Activated CD4-positive, alpha-beta T cell treated with anti-CD3 and anti-CD28 coated beads for 36 hours (primary cell): Measurements from ENCODE around the gene TXNRD2. TPM values are rescaled to one million over a fixed set of nuclear protein-coding genes. Genes with fewer than 3 reads are reported as not detected.
A peak's percentile ranks its signal among the peaks of the same experiment; 100 is the strongest.

Experiments
- ATAC-seq: fragments of 200-7000 bp; cut with Tn5 transposase; one replicate; pipeline ENCODE4 v1.10.0; 2021; ENCODE audit warnings: mild to moderate bottlenecking, moderate library complexity
- CTCF ChIA-PET: fragments of 350-600 bp; sonication (Branson Sonifier 250); formaldehyde crosslinking; loops from one replicate; lab custom pipeline; 2021; ENCODE audit warnings: antibody characterized with exemption; lab: Charles Lee
- POLR2A ChIA-PET: fragments of 350-600 bp; sonication (Branson Sonifier 250); formaldehyde crosslinking; loops from one replicate; lab custom pipeline; 2021; ENCODE audit warnings: antibody characterized with exemption, inconsistent platforms; lab: Charles Lee
- DNase-seq: peaks from one replicate; pipeline ENCODE4 v3.0.0-alpha.2; 2020
- H3K27ac Mint-ChIP-seq: one replicate; pipeline ENCODE4 v1.8.0; 2021; ENCODE audit warnings: mixed read lengths
- H3K27me3 Mint-ChIP-seq: one replicate; pipeline ENCODE4 v1.8.0; 2021; ENCODE audit warnings: mixed read lengths
- H3K36me3 Mint-ChIP-seq: one replicate; pipeline ENCODE4 v1.8.0; 2021; ENCODE audit warnings: low read depth, mixed read lengths
- H3K4me1 Mint-ChIP-seq: one replicate; pipeline ENCODE4 v1.8.0; 2021; ENCODE audit warnings: mixed read lengths
- H3K4me3 Mint-ChIP-seq: one replicate; pipeline ENCODE4 v1.8.0; 2021; ENCODE audit warnings: mild to moderate bottlenecking, moderate library complexity, mixed read lengths
- H3K9me3 Mint-ChIP-seq: one replicate; pipeline ENCODE4 v1.8.0; 2021; ENCODE audit warnings: low read depth, mixed read lengths
- intact Hi-C, 2 experiments: fragments of 100-400 bp; cut with DNase I in 1 of 2; cut with micrococcal nuclease in 1 of 2; formaldehyde crosslinking; loops; one replicate each; pipeline versions ENCODE4 v1.14.2 to v1.15.1; 2022 to 2024; cut with DNase I, micrococcal nuclease
- total RNA-seq, 2 experiments: library from RNA; stranded (reverse); gene quantifications; one replicate each; pipeline ENCODE4 v1.2.3, GENCODE V29; 2021

The TXNRD2 gene
- total RNA-seq, 2 experiments from 2014 or later: 24.1 to 25.3 TPM

DNA sequence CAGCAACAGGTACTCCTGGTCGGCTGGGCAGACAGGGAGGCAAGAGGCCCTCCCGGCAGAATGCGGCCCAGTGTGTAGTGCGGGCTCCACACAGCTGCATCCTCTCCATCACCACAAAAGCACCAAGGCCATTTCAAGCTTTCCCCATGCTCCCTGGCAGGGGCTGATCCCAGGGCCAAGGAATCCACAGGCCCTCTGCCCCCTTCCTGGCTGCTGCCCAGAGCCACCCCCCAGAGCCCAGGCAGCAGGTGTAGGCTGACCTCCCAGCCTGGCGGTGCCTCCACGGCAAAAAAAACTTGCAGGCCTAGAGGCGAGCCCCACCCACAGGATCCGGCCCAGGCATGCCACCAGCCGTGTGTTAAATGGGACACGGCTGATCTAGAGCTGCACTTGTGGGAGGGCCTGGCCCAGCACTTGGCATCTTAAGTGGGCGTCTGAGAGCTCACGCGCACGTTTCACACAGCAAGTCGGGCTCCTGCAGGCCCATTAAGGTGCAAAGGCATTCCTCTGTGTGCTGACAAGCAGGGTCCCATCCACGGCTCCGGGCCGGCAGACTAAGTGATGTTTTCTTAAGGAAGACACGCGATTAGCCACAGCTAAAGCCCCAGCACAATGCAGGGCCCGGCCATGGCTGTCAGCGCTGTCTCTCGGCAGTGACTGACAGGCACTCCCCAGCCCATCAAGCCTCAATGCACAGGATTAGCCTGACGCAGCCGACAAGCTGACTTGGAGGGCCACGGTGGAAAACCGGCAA lies 67.1 kb downstream of the TXNRD2 start:
- intact Hi-C loops: loop anchor here in 1 of 2 experiments (1.0 kb wide), 1 partner anchor 17 kb away; no protein-coding TSS in a partner anchor
- Mint-ChIP-seq H3K36me3 (no peaks in the 10 kb centered on the region), H3K9me3 (no peaks in the 10 kb centered on the region), H3K4me1 (peaks cover 10% of the 10 kb centered on the region), H3K27ac (no peak overlapping the region), H3K4me3 (no peak overlapping the region), H3K27me3 (no peaks in the 10 kb centered on the region)
- POLR2A ChIA-PET: no interaction called here
- DNase-seq: peak; percentile 61
- ATAC-seq: peak; percentile 78
- CTCF ChIA-PET: no interaction called here

DNA sequence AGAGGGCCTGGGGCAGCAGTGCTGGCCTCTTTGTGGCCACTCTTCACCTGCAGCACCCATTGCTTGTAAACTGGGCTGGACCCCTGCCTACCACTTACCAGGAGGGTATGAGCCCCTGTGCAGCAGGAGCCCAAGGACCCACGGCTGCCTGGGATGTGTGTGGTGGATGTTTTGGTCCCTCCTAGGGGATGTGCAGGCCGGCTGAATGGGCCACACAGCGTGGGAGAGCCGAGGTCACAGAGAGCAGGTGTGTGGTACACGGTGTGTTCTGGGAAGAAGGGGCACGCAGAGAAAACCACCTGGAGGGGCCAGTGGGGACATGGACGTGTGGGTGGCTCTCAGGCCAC lies 67.7 kb downstream of the TXNRD2 start:
- DNase-seq: peak; percentile 18
- H3K27me3 Mint-ChIP-seq: no peaks in the 10 kb centered on the region
- no peaks in the 10 kb centered on the region for H3K36me3 Mint-ChIP-seq
- ChIA-PET POLR2A (no interaction called here), CTCF (no interaction called here)
- H3K4me1 Mint-ChIP-seq: peaks cover 10% of the 10 kb centered on the region
- intact Hi-C loops: loop anchor here in 1 of 2 experiments (1.0 kb wide), 1 partner anchor 17 kb away; no protein-coding TSS in a partner anchor
- ATAC-seq: no peak
- H3K4me3 Mint-ChIP-seq: no peak overlapping the region
- H3K9me3 Mint-ChIP-seq: no peaks in the 10 kb centered on the region
- H3K27ac Mint-ChIP-seq: peak overlapping the region; percentile 29

DNA sequence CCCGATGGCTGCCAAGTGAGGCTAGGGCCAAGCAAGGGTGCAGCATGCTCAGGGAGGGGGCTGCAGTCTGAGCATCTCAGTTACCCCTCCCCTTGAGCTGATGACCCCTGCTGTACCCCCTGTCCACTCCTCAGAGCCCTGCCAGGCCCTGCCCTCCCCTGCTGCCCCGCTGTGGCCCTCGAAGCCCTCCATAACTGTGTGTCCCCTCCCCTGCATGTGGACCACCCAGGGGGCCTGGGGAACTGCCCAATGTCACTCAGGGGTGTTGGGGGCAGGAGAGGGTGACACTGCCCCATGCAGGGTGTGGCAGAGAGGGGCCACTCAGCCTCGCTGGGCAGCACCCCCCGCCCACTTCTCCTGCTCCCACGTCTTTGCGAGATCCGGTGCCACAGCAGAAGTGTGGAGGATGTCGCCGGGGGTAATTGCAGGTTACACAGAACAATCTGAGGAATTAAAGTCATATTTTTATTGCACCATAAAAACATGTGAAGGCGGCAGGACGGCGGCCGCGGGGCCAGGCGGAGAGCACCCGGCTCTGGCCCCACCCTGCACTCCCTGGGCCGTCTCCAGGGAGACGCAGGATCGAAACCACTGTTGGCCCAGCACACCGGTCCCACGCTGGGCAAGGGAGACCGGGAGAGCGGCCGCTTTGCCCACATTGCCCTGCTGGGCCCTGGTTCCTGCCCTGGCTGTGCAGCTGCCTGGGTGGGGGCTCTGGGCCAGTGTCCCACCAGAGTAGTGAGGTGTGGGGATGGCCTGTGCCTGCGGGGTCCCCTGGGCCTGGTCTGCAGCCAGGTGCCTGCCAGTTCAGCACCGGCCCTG lies 68.3 kb downstream of the TXNRD2 start:
- intact Hi-C loops: no loop called here
- ChIA-PET POLR2A (no interaction called here), CTCF (no interaction called here)
- no peaks in the 10 kb centered on the region for H3K27me3 Mint-ChIP-seq
- DNase-seq (peak; percentile 2), ATAC-seq (no peak)
- H3K4me1 Mint-ChIP-seq: peaks cover 10% of the 10 kb centered on the region
- H3K9me3 Mint-ChIP-seq: no peaks in the 10 kb centered on the region
- H3K36me3 Mint-ChIP-seq: no peaks in the 10 kb centered on the region
- no peak overlapping the region for H3K4me3 Mint-ChIP-seq
- H3K27ac Mint-ChIP-seq: no peak overlapping the region

DNA sequence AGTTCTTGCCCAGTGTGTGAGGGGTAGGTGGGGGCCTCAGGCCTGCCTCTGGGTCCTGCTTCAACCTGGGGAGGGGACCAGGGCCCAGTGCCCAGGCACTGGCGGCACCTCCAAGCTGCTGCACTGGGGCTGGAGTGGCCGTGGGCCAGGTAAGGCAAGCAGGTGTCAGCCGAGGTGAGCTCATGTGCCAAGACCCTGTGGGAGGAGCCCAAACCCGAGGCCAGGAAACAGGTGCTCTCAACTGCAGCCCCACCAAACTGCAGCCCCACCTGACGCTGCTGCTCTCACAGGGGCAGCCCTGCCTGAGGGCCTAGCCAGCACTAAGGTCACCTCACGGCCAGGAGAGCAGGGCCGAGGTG lies 68.9 kb downstream of the TXNRD2 start:
- intact Hi-C loops: no loop called here
- no peaks in the 10 kb centered on the region for H3K36me3 Mint-ChIP-seq
- ChIA-PET CTCF (no interaction called here), POLR2A (no interaction called here)
- peaks cover 10% of the 10 kb centered on the region for H3K4me1 Mint-ChIP-seq
- no peaks in the 10 kb centered on the region for H3K9me3 Mint-ChIP-seq
- no peak overlapping the region for H3K27ac Mint-ChIP-seq
- DNase-seq (peak; percentile 2), ATAC-seq (no peak)
- H3K4me3 Mint-ChIP-seq: no peak overlapping the region
- no peaks in the 10 kb centered on the region for H3K27me3 Mint-ChIP-seq

DNA sequence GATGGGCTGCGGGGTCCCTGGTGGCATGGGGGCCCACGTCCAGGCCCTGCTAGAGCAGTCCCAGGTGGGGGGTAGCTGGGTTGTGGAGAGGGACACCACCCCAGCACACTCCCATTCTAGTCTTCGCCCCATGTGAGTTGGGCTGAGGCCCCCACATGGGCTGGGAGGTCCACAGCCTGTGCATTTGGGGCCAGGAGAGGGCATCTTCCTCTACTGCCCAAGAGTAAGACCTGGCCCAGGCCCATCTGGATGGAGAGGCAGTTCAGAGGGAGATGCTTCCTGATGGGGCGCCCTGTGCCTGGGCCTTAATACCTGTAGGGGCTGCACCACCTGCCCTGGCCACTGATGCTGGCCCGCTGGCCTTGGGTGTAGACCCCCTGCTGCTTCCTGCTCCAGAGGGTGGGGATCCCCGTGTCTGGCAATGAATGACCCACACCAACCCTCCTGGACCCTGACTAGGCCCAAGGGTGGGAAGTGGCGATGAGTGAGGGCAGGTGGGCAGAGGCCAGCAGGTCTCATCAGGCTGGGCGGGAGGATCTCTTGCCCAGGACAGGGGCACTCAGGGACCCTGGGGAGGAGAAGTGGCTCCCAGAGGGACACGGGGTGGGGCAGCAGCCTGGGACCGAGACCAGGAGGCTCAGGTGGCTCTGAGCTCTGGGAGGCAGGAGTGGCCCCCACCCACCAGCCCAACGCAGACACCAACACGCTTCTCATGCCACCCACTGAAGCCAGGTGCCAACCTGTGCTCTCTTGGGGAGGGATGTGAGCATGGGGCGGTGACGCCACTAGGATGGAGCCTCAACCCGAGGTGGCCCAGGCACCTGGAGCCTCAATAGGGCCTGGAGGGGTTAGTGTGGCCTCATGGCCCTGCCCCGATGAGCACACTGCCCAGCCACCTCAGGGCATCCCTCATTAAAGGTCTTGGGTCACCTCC lies 69.5 kb downstream of the TXNRD2 start:
- H3K4me1 Mint-ChIP-seq: peaks cover 10% of the 10 kb centered on the region
- intact Hi-C loops: no loop called here
- no peak overlapping the region for H3K27ac Mint-ChIP-seq
- H3K9me3 Mint-ChIP-seq: no peaks in the 10 kb centered on the region
- no peaks in the 10 kb centered on the region for H3K36me3 Mint-ChIP-seq
- ChIA-PET CTCF (no interaction called here), POLR2A (no interaction called here)
- DNase-seq (peak; percentile 2), ATAC-seq (no peak)
- H3K27me3 Mint-ChIP-seq: no peaks in the 10 kb centered on the region
- no peak overlapping the region for H3K4me3 Mint-ChIP-seq

DNA sequence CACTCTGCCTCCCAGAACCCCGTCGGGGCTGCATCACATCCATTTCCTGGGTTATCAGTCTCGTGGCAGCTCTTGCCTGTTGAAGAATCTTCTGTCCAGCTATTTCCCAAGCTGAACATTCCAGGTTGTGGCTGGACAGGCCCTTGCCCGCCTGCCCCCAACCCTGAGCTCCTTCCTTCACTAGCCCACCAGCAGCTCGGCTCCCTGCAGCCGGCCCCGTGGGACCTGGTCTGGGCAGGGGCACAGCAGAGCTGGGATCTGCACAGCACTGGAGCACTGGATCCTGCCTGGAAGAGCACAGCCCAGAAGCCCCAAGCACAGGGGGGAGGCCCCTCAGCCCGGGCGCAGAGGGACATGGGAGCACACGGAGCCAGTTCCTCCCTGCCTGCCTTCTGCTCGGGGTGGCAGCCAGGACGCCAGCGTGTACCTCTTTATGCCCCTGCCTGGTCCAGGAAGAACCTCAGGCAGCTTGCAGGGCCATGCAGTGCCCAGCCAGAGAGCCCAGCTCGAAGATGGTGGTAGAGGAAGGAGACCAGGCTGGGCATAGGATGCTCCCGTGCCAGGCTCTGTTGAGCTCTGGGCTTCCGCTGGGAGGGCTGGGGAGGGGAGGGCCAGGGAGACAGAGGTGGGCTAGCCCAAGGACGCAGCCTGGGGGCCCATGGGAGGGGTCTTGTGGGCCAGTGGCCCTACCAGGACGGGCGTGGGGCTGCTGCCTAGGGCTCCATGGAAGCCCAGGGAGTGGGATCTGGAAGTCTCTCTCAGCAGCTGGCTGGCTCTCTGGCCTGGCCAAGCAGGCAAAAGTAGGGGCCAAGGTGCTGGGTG lies 70.4 kb downstream of the TXNRD2 start:
- CTCF ChIA-PET: no interaction called here
- POLR2A ChIA-PET: interaction anchor here (0.5 kb wide), 1 partner anchor 15 kb away, joined by 3 read pairs; no protein-coding TSS in a partner anchor
- intact Hi-C loops: no loop called here
- Mint-ChIP-seq H3K4me1 (peaks cover 10% of the 10 kb centered on the region), H3K27me3 (no peaks in the 10 kb centered on the region), H3K36me3 (no peaks in the 10 kb centered on the region), H3K4me3 (no peak overlapping the region), H3K9me3 (no peaks in the 10 kb centered on the region), H3K27ac (no peak overlapping the region)
- DNase-seq (peak; percentile 2), ATAC-seq (no peak)

DNA sequence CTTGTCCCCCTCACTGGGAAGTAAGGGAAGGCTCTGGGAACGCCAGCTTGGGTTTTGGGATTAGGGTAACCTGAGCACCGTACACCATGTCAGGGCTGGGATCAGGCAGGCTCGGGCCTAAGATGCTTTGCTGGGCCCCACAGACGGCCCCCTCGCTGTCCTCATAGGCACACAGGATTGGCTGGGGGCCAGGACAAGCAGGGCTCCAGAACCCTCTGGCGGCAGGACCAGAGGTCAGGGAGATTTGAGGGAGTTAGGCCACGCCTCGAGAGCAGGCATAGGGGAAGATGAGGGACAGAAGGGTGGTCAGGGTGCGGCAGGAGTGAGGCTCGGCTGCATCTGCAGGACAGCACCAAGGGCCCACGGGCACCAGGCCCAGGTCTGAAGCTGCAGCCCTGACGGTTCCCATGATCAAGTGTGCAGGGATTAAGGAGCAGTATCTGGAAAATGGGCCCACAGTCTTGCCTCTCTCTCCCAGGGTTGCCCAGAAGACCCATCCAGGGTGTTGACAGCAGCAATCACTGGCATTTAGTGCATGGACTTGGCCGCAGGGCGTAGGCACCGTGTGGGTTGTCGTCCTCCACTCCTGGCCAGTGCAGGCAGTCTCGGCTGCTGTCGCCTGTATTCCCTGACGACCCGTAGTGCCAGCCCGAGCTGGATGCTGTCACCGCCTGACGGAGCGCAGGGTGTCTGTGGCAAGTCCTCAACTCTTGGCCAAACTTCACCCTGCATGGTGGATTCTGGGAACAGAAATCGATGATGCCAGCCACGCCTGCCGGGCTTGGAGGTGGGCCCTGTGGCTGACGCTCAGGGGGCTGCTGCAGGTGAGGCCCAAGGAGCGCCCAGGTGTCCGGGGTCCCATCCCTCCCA lies 71.2 kb downstream of the TXNRD2 start:
- Mint-ChIP-seq H3K36me3 (no peaks in the 10 kb centered on the region), H3K4me1 (peaks cover 10% of the 10 kb centered on the region), H3K9me3 (no peaks in the 10 kb centered on the region), H3K27me3 (no peaks in the 10 kb centered on the region), H3K27ac (no peak overlapping the region), H3K4me3 (no peak overlapping the region)
- POLR2A ChIA-PET: no interaction called here
- ATAC-seq (no peak), DNase-seq (no peak)
- CTCF ChIA-PET: interaction anchor here (0.6 to 1.0 kb wide), 2 partner anchors 43 to 140 kb away, joined by 3 to 4 read pairs; no protein-coding TSS in a partner anchor
- intact Hi-C loops: no loop called here

DNA sequence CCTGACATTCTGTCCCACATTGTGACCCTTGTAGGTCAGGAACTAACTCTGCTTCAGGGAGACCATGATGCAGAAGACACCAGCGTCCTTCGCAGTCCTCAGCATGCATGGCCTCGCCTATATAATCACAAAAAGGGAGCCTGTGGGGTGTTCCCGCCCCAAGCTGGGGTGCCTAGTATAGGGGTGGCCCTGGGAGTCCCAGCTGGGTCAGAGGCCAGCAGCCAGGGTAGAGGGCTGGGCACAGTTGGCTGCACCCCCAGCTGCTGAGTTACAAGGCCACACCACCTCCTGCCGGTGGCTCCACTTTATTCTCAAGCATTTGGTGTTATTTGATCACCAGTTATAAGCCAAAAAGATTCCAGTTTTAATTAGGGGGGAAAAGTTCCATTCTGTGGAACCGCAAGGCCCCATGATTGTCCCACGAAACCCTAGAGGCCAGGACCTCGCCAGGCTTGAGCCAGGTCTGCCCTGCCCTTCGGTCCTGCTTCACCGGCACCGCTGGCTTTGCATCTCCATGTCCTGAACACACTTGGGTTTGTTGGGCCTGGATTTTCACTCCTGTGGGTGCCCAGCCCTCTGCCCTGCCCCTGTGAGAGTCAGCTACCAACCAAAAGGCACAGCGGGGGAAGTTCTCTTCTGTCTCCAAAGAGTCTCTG lies 72.0 kb downstream of the TXNRD2 start:
- ChIA-PET CTCF (interaction anchor here (0.6 to 1.0 kb wide), 3 partner anchors 44 to 146 kb away, joined by 3 to 4 read pairs (median 3); partner anchors contain the start of gene GP1BB), POLR2A (no interaction called here)
- ATAC-seq (no peak), DNase-seq (no peak)
- intact Hi-C loops: no loop called here
- Mint-ChIP-seq H3K36me3 (no peaks in the 10 kb centered on the region), H3K4me1 (peaks cover 8% of the 10 kb centered on the region), H3K9me3 (no peaks in the 10 kb centered on the region), H3K27me3 (no peaks in the 10 kb centered on the region), H3K4me3 (no peak overlapping the region), H3K27ac (no peak overlapping the region)

DNA sequence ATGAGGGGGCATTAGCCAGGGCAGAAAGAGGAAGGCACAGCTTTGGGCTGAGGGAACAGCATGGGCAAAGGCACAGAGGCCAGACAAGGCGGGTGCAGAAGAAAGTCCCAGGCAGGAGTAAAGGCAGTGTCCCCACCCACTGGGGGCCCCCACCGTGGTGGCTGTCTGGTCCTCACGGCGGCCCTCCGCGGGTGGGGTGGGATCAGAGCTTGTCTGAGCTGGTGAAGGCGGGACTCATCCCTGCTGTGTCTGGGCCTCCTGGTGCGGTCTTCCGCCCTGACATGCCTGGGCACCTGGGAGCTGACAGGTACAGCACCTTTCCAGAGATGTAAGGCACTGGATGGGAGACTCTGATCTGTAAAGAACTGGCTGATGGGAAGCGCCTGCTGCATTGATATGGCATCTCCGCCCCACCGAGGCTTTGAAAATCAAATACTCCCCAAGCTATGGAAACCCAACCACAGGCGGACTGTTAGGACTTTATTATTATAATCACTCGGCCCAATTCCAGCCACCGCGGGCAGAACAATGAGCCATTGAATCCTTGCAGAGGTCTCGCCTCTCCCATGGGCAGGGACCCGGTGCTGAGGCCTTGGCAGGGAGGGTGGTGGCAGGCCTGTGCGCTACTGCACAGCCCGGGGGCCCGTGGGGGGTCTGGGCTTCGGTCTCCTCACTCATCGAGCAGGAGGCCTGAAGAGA lies 72.7 kb downstream of the TXNRD2 start:
- Mint-ChIP-seq H3K4me1 (peaks cover under 1% of the 10 kb centered on the region), H3K36me3 (no peaks in the 10 kb centered on the region), H3K27me3 (no peaks in the 10 kb centered on the region), H3K27ac (no peak overlapping the region), H3K9me3 (no peaks in the 10 kb centered on the region), H3K4me3 (no peak overlapping the region)
- ChIA-PET CTCF (interaction anchor here (0.6 kb wide), 1 partner anchor 145 kb away, joined by 3 read pairs; the partner anchor contains the start of gene GP1BB), POLR2A (no interaction called here)
- no peak for DNase-seq
- no peak for ATAC-seq
- intact Hi-C loops: no loop called here
